ENCODE results near the gene BBOF1. TPM values are rescaled to one million over a fixed set of nuclear protein-coding genes. Genes with fewer than 3 reads are reported as not detected.

The BBOF1 gene
- total RNA-seq, 1 experiment from 2014 or later: 4.0 TPM

- BruUV-seq (replicated peaks): no TSS peak
- H2AFZ ChIP-seq (ENCODE audit: low read depth, low read length, poor library complexity, severe bottlenecking): no peak overlapping the region
- no peak overlapping the region for H3K27ac ChIP-seq (ENCODE audit: low read depth, low read length)
- CTCF ChIA-PET: interaction anchor here (0.8 kb wide), 1 partner anchor 17 kb away, joined by 3 read pairs; no protein-coding TSS in a partner anchor
- peaks cover 11 to 17% of the 10 kb centered on the region in 2 experiments; a peak in 3 of 4 replicates for H3K4me1 ChIP-seq (ENCODE audit: control insufficient read depth in 1 of 2, insufficient read depth in 2 of 2, low read length in 2 of 2)
- DNase-seq (ENCODE audit: low read depth, low spot score): no peak
- H3K27me3 ChIP-seq (ENCODE audit: insufficient read depth, low read length): no peaks in the 10 kb centered on the region
- no peaks in the 10 kb centered on the region for H3K9me3 ChIP-seq (ENCODE audit: control insufficient read depth in 1 of 2, insufficient read depth in 1 of 2, low read depth in 1 of 2, low read length in 2 of 2)
- intact Hi-C loops (cut with micrococcal nuclease): no loop called here
- H3K4me3 ChIP-seq (replicated peaks in 1 of 2; ENCODE audit: low read depth in 1 of 2, low read length in 2 of 2): no peak overlapping the region
- POLR2A ChIA-PET: no interaction called here
- H3K9me2 ChIP-seq (ENCODE audit: insufficient read depth): no peaks in the 10 kb centered on the region
- no peaks in the 10 kb centered on the region for H3K79me2 ChIP-seq (ENCODE audit: insufficient read depth, low read length)
- RAD21 ChIA-PET (ENCODE audit: low non-redundant PET in 1 of 2, low total read pairs in 2 of 2, uncharacterized antibody in 2 of 2, unreplicated experiment in 2 of 2): no interaction called here
- no peaks in the 10 kb centered on the region; a peak in 1 of 4 replicates for H3K36me3 ChIP-seq (ENCODE audit: control insufficient read depth in 1 of 2, insufficient read depth in 2 of 2, low read length in 2 of 2)
- ATAC-seq: no peak
- no peak overlapping the region for H3K9ac ChIP-seq (ENCODE audit: low read length)
- no peak overlapping the region for H3K4me2 ChIP-seq (ENCODE audit: low read length)
- H4K20me1 ChIP-seq (ENCODE audit: insufficient read depth): no peaks in the 10 kb centered on the region
- TF ChIP-seq EZH2 (IDR thresholded peaks at IDR 0.05) (no peak), ZNF274 (IDR thresholded peaks at IDR 0.05; ENCODE audit: low read depth, low read length) (no peak), POLR2A (IDR thresholded peaks at IDR 0.05; ENCODE audit: borderline replicate concordance, extremely low read depth, insufficient read depth, insufficient read length) (no peak), SRF (IDR thresholded peaks at IDR 0.05; ENCODE audit: low read depth) (no peak), SP1 (IDR thresholded peaks at IDR 0.05; ENCODE audit: low read depth) (no peak), CEBPB (IDR thresholded peaks at IDR 0.05; ENCODE audit: low read depth) (no peak), CBX3 (IDR thresholded peaks at IDR 0.05; ENCODE audit: low read depth) (no peak), REST (IDR thresholded peaks at IDR 0.05; ENCODE audit: low read depth) (no peak), YY1 (IDR thresholded peaks at IDR 0.05; ENCODE audit: extremely low read depth, insufficient replicate concordance, low read depth, low read length) (no peak), CTCF (IDR thresholded peaks at IDR 0.05 in 2 of 3, conservative IDR thresholded peaks at IDR 0.05 in 1 of 3; ENCODE audit: borderline replicate concordance in 1 of 3, insufficient read depth in 1 of 3, low read depth in 2 of 3, low read length in 2 of 3) (no peak), TCF7L2 (IDR thresholded peaks at IDR 0.05; ENCODE audit: borderline replicate concordance, extremely low read depth, insufficient read depth, insufficient read length) (no peak), EGR1 (IDR thresholded peaks at IDR 0.05; ENCODE audit: low read depth) (no peak)
- TF ChIP-seq, protein P1, sequence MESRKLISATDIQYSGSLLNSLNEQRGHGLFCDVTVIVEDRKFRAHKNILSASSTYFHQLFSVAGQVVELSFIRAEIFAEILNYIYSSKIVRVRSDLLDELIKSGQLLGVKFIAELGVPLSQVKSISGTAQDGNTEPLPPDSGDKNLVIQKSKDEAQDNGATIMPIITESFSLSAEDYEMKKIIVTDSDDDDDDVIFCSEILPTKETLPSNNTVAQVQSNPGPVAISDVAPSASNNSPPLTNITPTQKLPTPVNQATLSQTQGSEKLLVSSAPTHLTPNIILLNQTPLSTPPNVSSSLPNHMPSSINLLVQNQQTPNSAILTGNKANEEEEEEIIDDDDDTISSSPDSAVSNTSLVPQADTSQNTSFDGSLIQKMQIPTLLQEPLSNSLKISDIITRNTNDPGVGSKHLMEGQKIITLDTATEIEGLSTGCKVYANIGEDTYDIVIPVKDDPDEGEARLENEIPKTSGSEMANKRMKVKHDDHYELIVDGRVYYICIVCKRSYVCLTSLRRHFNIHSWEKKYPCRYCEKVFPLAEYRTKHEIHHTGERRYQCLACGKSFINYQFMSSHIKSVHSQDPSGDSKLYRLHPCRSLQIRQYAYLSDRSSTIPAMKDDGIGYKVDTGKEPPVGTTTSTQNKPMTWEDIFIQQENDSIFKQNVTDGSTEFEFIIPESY (IDR thresholded peaks at IDR 0.05; ENCODE audit: extremely low read depth, insufficient replicate concordance, low read length): no peak
Observed at GRCh38 chr14:74064883-74065282, 45.7 kb downstream of the BBOF1 start.
